Prostate gland (tissue), 2 donors: Measurements from ENCODE around the gene ARHGEF12. TPM values are rescaled to one million over a fixed set of nuclear protein-coding genes. Genes with fewer than 3 reads are reported as not detected.

ENCODE experiments used
- DNase-seq: peaks from one replicate; pipeline ENCODE4 v3.0.0-alpha.2; 2019; ENCODE audit warnings: low spot score
- H3K27ac ChIP-seq, 2 donors: fragments of 200-600 bp; sonication (generic); 2 replicates each; pipeline ENCODE4 v1.5.1; 2017 to 2019
- H3K27me3 ChIP-seq: fragments of 200-600 bp; sonication (generic); replicated peaks from 2 replicates; pipeline ENCODE4 v1.5.1; 2019; ENCODE audit not compliant: insufficient read depth
- H3K36me3 ChIP-seq, 2 donors: fragments of 200-600 bp; sonication (generic); 1 replicate in 1 of 2; 2 replicates in 1 of 2; pipeline versions ENCODE4 v1.5.1 to v1.8.1; 2017 to 2019
- H3K4me1 ChIP-seq: fragments of 200-600 bp; sonication (generic); replicated peaks from 2 replicates; pipeline ENCODE4 v1.5.1; 2019
- H3K4me3 ChIP-seq, 2 donors: fragments of 200-600 bp; sonication (generic); 2 replicates each; pipeline ENCODE4 v1.5.1; 2017 to 2019
- H3K9me3 ChIP-seq: fragments of 200-600 bp; sonication (generic); 2 replicates; pipeline ENCODE4 v1.5.1; 2017
- POLR2A ChIP-seq: fragments of 450-650 bp; IDR thresholded peaks from one replicate; pipeline ENCODE4 v1.6.1; 2016; ENCODE audit warnings: antibody characterized with exemption, mild to moderate bottlenecking
- POLR2AphosphoS5 ChIP-seq: sonication (generic); formaldehyde crosslinking; IDR thresholded peaks from one replicate; pipeline ENCODE4 v1.6.1; 2017; ENCODE audit warnings: antibody characterized with exemption
- WGBS: methylation state at CpG from one replicate; pipeline ENCODE4 v1.1.5; 2018; 5-methylcytosine and 5-hydroxymethylcytosine counted together
- intact Hi-C: fragments of 100-400 bp; cut with DNase I; formaldehyde crosslinking; loops from one replicate; pipeline ENCODE4 v1.14.2; 2022
- total RNA-seq, 2 donors: library from RNA; depleted of rRNA; stranded (reverse); fragments of >200 nt; gene quantifications; one replicate each; pipeline ENCODE4 v1.1.0, GENCODE V29; 2016
- TF ChIP-seq, protein P1 (sequence below), 4 experiments: fragments of 200-600 bp in 2 of 4; fragments of 450-650 bp in 2 of 4; sonication (generic) in 2 of 4; IDR thresholded peaks; 1 replicate in 3 of 4; 2 replicates in 1 of 4; pipeline ENCODE4 v1.5.1; 2016 to 2019; ENCODE audit warnings: antibody characterized with exemption in 4 of 4, mild to moderate bottlenecking in 2 of 4, moderate library complexity in 2 of 4

ARHGEF12 gene
- total RNA-seq, 2 donors from 2014 or later, result 86.2 to 96.5 TPM

GRCh38 chr11:120512739-120513435 lies 176.7 kb downstream of the ARHGEF12 start:
- TF ChIP-seq POLR2AphosphoS5, result no peak
- TF ChIP-seq POLR2A, result no peak
- TF ChIP-seq, protein P1, sequence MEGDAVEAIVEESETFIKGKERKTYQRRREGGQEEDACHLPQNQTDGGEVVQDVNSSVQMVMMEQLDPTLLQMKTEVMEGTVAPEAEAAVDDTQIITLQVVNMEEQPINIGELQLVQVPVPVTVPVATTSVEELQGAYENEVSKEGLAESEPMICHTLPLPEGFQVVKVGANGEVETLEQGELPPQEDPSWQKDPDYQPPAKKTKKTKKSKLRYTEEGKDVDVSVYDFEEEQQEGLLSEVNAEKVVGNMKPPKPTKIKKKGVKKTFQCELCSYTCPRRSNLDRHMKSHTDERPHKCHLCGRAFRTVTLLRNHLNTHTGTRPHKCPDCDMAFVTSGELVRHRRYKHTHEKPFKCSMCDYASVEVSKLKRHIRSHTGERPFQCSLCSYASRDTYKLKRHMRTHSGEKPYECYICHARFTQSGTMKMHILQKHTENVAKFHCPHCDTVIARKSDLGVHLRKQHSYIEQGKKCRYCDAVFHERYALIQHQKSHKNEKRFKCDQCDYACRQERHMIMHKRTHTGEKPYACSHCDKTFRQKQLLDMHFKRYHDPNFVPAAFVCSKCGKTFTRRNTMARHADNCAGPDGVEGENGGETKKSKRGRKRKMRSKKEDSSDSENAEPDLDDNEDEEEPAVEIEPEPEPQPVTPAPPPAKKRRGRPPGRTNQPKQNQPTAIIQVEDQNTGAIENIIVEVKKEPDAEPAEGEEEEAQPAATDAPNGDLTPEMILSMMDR (IDR thresholded peaks at IDR 0.05), result no peak
- no peak for DNase-seq
- no peaks in the 10 kb centered on the region for H3K4me1 ChIP-seq
- no peaks in the 10 kb centered on the region for H3K36me3 ChIP-seq
- no peaks in the 10 kb centered on the region for H3K9me3 ChIP-seq
- intact Hi-C loops, result loop anchor here (5.0 kb wide), 3 partner anchors 439 to 679 kb away; no protein-coding TSS in a partner anchor
- WGBS, result 75% methylated on average over 21 of the region's 22 CpGs
- H3K27ac ChIP-seq, result no peak overlapping the region
- no peak overlapping the region for H3K4me3 ChIP-seq
- H3K27me3 ChIP-seq, result peaks cover 2% of the 10 kb centered on the region

DNA sequence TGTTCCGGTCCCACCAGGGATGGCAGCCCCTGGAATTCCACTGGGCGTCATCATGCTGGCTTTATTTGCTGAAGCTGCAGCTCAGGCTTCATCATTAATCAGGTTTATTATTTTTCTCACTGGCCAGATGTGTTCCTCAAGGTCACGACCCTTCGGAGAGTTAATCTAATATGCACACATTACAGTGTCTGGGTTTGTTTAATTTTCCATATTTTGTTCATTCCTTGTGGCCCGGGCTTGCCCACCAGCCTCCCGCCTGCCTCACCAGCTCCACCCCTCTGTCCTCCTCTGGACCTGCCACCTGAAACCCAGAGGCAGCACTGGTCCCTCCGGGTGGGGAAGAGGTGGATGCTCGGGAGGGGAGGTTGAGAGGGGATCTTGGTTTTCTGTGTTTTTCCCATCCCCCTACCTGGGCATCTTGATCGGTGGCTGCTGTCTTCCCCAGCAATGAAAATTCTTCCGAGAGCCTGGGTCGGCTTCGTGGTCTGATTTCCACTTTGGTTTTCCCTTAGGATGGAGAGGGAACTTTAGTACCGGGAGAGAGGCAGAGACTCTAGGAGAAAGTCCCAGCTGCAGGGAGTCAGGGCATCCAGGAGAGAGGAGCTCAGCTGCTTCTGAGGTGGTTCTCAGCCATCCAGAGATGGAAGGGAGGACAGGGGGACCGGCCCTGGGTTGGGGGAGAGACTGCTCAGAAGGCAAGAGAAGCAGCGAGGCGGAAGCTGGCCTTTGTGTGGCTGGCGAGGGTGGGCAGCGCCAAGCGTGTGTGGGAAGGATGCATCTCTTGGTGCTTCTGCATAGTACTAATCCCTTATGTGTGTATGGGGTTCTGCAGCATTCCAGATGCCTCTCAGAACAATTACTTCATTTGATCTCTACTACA lies 177.5 kb downstream of the ARHGEF12 start:
- no peaks in the 10 kb centered on the region for H3K9me3 ChIP-seq
- WGBS, result 78% methylated on average over 19 of the region's 19 CpGs
- DNase-seq, result no peak
- H3K4me3 ChIP-seq, result no peak overlapping the region
- H3K27ac ChIP-seq, result no peak overlapping the region
- H3K4me1 ChIP-seq, result no peaks in the 10 kb centered on the region
- TF ChIP-seq, protein P1 (IDR thresholded peaks at IDR 0.05), result no peak
- TF ChIP-seq POLR2AphosphoS5, result no peak
- no peak for TF ChIP-seq POLR2A
- no peaks in the 10 kb centered on the region for H3K36me3 ChIP-seq
- intact Hi-C loops, result loop anchor here (5.0 kb wide), 3 partner anchors 439 to 679 kb away; no protein-coding TSS in a partner anchor
- peaks cover 2% of the 10 kb centered on the region for H3K27me3 ChIP-seq

- 94% methylated on average over 14 of the region's 14 CpGs for WGBS
- intact Hi-C loops, result loop anchor here (5.0 kb wide), 3 partner anchors 438 to 678 kb away; no protein-coding TSS in a partner anchor
- Histone ChIP-seq H3K4me1 (no peaks in the 10 kb centered on the region), H3K4me3 (no peak overlapping the region), H3K36me3 (no peaks in the 10 kb centered on the region), H3K27me3 (peaks cover 2% of the 10 kb centered on the region), H3K27ac (no peak overlapping the region), H3K9me3 (no peaks in the 10 kb centered on the region)
- DNase-seq, result no peak
- TF ChIP-seq, protein P1 (IDR thresholded peaks at IDR 0.05), result no peak
- TF ChIP-seq POLR2AphosphoS5, result no peak
- no peak for TF ChIP-seq POLR2A
Observed at GRCh38 chr11:120514541-120515121, 178.4 kb downstream of the ARHGEF12 start.

DNA sequence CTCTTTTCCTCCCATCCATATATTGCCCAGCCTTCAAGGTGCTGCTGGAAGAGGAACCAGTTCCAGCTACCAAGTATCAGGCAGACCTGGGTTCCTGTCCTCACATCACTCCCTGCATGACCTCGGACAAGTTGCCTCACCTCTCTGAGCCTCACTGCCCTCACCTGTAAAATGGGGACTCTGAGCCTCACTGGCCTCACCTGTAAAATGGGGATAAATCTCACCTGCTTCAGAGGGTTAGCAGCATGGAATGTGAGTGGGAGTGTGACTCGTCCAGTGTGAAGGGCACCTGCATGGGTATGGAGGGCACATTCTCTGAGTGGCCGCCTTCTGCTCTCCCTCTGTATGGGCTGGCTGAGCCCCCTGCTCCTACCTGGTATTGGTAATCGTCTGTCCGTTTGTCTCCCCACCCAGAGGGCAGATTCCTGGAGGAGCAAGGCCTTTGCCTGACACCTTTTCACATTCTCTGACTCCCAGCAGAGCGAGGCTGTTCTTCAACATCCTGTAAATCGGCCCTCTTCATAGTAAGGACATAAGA lies 179.0 kb downstream of the ARHGEF12 start:
- no peak for TF ChIP-seq POLR2AphosphoS5
- TF ChIP-seq, protein P1 (IDR thresholded peaks at IDR 0.05), result no peak
- no peak for TF ChIP-seq POLR2A
- DNase-seq, result no peak

More for the DNA sequence above, 179.0 kb downstream of the ARHGEF12 start:
- 95% methylated on average over 7 of the region's 7 CpGs for WGBS
- Histone ChIP-seq H3K27ac (no peak overlapping the region), H3K9me3 (no peaks in the 10 kb centered on the region), H3K4me3 (no peak overlapping the region), H3K4me1 (no peaks in the 10 kb centered on the region), H3K36me3 (no peaks in the 10 kb centered on the region), H3K27me3 (peaks cover 2% of the 10 kb centered on the region)
- intact Hi-C loops, result no loop called here
